Activated naive CD4-positive, alpha-beta T cell treated with anti-CD3 and anti-CD28 coated beads, Interleukin-2, amount 50 U/mL, for 72 hours (primary cell): ENCODE data around the gene CHST2. TPM values are rescaled to one million over a fixed set of nuclear protein-coding genes. Genes with fewer than 3 reads are reported as not detected.
A peak's percentile ranks its signal among the peaks of the same experiment; 100 is the strongest.

Experiments used
- ATAC-seq, 2 donors: fragments of 150-1000 bp; cut with Tn5 transposase; 2 replicates each; pipeline ENCODE4 v1.10.0; 2021; ENCODE audit warnings: mild to moderate bottlenecking in 2 of 2, moderate library complexity in 2 of 2
- DNase-seq, 2 donors: peaks; one replicate each; pipeline ENCODE4 v3.0.0; 2021 to 2022; ENCODE audit warnings: low spot score in 2 of 2
- H3K27ac Mint-ChIP-seq, 2 donors: one replicate each; pipeline ENCODE4 v1.8.0; 2022; ENCODE audit warnings: mild to moderate bottlenecking in 2 of 2, mixed read lengths in 2 of 2
- H3K36me3 Mint-ChIP-seq, 2 donors: one replicate each; pipeline ENCODE4 v1.8.0; 2022; ENCODE audit warnings: mixed read lengths in 2 of 2
- H3K9me3 Mint-ChIP-seq, 2 donors: one replicate each; pipeline ENCODE4 v1.8.0; 2022; ENCODE audit warnings: mixed read lengths in 2 of 2
- total RNA-seq, 2 donors: library from RNA; stranded (reverse); gene quantifications; one replicate each; pipeline ENCODE4 v1.2.3, GENCODE V29; 2022

The CHST2 gene
- total RNA-seq, 2 donors from 2014 or later: 1.9 to 8.0 TPM

DNA sequence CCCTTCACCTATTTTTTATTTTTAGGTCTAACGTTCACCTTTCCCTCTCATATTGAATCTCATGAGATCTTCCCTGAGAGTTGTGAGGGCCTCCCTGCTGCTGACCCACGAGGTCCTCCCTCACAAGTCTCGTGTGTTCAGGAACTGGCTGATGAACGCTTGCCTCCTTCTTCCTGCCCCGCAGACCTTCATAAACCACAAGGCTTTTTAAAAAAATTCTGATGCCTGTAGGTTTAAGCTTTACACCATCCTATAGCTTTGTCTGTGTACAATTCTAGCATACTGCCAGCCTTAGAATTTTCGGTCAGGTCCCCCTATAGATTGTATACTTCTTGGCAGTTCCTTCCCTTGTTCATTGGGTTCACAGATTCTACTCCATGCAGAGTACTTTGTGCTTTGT, 50.5 kb downstream of the CHST2 start:
- Mint-ChIP-seq H3K27ac (peak overlapping the region; percentile 34 to 87), H3K9me3 (peaks cover 5 to 31% of the 10 kb centered on the region in 2 donors), H3K36me3 (peaks cover 18 to 35% of the 10 kb centered on the region in 2 donors)
- no peak for ATAC-seq
- no peak for DNase-seq

DNA sequence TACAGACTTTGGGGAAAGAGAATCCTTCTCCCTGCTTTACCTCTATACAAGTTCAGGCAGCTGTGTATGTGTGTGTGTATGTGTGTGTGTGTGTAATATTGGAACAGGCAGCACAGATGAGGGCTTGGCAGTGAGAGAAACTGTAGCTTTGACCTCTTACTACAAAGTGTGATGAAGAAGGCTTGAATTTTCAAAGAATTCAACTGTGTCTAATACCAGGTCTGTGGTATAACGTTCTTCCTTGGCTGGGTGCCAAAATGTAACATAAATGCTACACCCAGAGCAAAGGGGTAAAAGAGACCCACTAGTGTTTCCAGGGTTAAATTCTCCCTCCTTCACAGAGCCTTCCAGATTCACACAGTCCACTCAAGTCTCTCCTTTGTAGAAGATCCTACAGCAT, 51.1 kb downstream of the CHST2 start:
- H3K27ac Mint-ChIP-seq: peak overlapping the region; percentile 34 to 87

DNA sequence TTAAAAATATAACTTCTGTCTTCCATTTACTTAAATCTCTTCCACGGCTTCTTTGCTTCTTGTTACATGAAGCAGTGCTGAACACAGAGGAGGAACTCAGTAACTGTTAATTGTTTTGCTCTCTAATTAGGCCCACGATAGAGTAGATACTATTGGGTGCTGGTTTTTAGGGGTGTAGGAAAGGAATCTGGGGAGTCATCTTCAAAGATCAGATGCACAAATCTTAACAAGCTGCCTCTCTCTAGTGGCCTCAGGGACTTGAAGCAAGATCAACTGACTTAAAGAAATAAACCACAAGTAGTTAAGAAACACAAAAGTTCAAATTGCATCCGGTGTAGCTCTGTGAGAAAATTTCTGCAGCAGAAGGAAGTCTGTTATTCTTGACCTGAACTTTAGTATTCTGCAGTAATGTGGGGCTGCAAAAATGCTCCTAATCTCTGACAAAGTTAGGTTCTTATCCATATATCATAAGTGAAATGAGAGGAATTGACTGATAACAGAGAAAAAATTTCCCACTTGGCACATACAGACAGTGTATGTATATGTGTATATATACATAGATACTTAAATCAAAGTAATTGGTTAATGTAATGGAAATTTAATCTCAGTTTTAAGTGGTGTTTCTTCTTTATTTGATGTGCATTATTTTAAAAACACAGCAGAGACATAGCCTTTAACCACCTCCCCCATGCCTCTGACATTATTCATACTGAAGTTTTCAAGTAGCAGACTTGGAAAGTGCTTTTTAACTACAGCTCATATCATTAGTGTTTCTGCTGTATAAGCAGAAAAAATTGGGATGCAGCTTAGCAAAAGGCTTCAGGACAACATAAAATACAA, 51.8 kb downstream of the CHST2 start:
- DNase-seq (no peak), ATAC-seq (peak; percentile 73)
- H3K9me3 Mint-ChIP-seq: peaks cover 5 to 31% of the 10 kb centered on the region in 2 donors
- H3K36me3 Mint-ChIP-seq: peaks cover 18 to 35% of the 10 kb centered on the region in 2 donors
- peak overlapping the region; percentile 26 to 87 for H3K27ac Mint-ChIP-seq

More for the DNA sequence above, 51.1 kb downstream of the CHST2 start:
- Mint-ChIP-seq H3K9me3 (peaks cover 5 to 31% of the 10 kb centered on the region in 2 donors), H3K36me3 (peaks cover 18 to 35% of the 10 kb centered on the region in 2 donors)
- ATAC-seq: peak; percentile 10 to 27
- no peak for DNase-seq

DNA sequence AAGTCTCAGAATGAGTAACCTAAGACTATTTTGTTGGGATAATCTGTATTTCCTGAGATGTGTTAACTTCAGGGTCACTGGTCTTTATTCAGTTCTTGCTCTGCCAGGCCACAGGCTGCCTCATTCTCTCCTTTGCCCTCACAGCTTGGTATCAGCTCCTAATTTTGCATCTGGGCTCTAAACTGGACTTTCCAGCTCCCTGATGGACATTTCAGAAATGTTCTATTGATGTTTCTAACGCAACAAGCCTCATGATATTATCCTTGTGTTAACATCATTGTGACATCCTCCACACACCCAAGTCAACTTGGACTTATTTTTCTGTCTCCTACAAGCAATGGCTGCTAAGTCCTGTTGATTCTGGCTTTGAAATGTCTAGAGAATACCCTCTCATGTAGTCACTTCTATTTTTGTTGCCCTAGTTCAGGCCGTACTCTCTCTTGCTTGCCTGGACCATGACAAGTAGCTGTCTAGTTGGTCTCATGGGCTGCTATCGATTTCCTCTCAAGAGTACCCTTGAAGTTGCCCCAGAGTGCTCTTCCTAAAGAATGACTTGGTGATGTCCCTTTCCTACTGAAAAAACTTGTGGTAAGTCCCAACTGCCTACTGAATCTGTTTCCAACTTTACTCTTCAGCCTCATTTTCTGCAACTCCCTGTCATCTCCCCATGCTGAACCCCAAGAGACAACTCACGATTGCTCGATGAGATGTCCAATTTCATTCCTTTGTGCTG, 52.7 kb downstream of the CHST2 start:
- peak overlapping the region in 1 of 2 donors; percentile 42 for H3K27ac Mint-ChIP-seq
- H3K9me3 Mint-ChIP-seq: peaks cover 5 to 31% of the 10 kb centered on the region in 2 donors
- no peak for DNase-seq
- H3K36me3 Mint-ChIP-seq: peaks cover 18 to 35% of the 10 kb centered on the region in 2 donors
- ATAC-seq: no peak

DNA sequence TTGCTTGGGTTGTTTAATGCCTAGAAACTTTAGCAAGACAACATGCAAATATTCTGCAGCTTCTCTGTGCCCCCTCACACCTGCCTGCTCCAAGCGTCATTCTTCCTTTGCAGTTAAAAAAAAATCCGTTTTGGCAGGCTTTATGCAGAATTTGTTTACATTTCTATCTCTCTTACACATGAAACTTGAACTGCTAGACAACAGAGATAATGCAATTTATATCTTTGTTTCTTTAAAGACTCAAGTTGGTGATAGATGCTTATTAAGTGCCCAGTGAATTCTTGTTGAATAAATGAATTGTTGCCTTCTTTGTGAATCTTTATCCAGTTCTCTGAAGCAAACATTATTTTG, 53.2 kb downstream of the CHST2 start:
- Mint-ChIP-seq H3K36me3 (peaks cover 18 to 35% of the 10 kb centered on the region in 2 donors), H3K9me3 (peaks cover 5 to 31% of the 10 kb centered on the region in 2 donors), H3K27ac (no peak overlapping the region)
- ATAC-seq (no peak), DNase-seq (no peak)

GRCh38 chr3:143173242-143173641, 53.7 kb downstream of the CHST2 start:
- Mint-ChIP-seq H3K27ac (no peak overlapping the region), H3K9me3 (peaks cover 5 to 31% of the 10 kb centered on the region in 2 donors), H3K36me3 (peaks cover 18 to 35% of the 10 kb centered on the region in 2 donors)
- DNase-seq (no peak), ATAC-seq (no peak)

Other genes with a start within 250 kb of the CHST2 start
- gene PCOLCE2, start 230.7 kb upstream of the CHST2 start, total RNA-seq: not detected
- gene PAQR9, start 156.1 kb upstream of the CHST2 start, total RNA-seq: not detected
- gene U2SURP, start 118.2 kb upstream of the CHST2 start, total RNA-seq: 100 to 1,000 TPM; 142 to 183 TPM